DND-41 (cell line): ENCODE results near the gene OR52J3.

Source experiments
- CTCF ChIP-seq: IDR thresholded peaks from 2 replicates; pipeline ENCODE4 v1.5.1; 2012; ENCODE audit warnings: borderline replicate concordance, low read length, moderate library complexity, mild to moderate bottlenecking; ENCODE audit not compliant: poor library complexity, severe bottlenecking; ENCODE audit errors: extremely low read depth
- EZH2 ChIP-seq: IDR thresholded peaks from 3 replicates; pipeline ENCODE4 v1.6.1; 2012; ENCODE audit warnings: borderline replicate concordance, low read depth, mild to moderate bottlenecking, moderate library complexity, low read length, inconsistent platforms; ENCODE audit not compliant: severe bottlenecking

DNA sequence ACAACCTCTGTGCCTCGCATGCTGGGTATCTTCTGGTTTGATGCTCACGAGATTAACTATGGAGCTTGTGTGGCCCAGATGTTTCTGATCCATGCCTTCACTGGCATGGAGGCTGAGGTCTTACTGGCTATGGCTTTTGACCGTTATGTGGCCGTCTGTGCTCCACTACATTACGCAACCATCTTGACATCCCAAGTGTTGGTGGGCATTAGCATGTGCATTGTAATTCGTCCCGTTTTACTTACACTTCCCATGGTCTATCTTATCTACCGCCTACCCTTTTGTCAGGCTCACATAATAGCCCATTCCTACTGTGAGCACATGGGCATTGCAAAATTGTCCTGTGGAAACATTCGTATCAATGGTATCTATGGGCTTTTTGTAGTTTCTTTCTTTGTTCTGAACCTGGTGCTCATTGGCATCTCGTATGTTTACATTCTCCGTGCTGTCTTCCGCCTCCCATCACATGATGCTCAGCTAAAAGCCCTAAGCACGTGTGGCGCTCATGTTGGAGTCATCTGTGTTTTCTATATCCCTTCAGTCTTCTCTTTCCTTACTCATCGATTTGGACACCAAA lies 516 bp downstream of the OR52J3 start:
- TF ChIP-seq CTCF = no peak
- TF ChIP-seq EZH2 = no peak
